Spleen (tissue), 7 donors: ENCODE measurements around the gene KRT77.

Experiments used
- POLR2AphosphoS5 ChIP-seq, 3 donors: sonication (generic); formaldehyde crosslinking; IDR thresholded peaks; one replicate each; pipeline ENCODE4 v1.5.1; 2017; ENCODE audit warnings: antibody characterized with exemption in 3 of 3
- TF ChIP-seq, protein P1 (sequence below), 11 experiments: fragments of 200-600 bp in 7 of 11; fragments of 450-650 bp in 4 of 11; sonication (generic) in 4 of 11; IDR thresholded peaks in 8 of 11; conservative IDR thresholded peaks in 3 of 11; 1 replicate in 7 of 11; 2 replicates in 4 of 11; pipeline versions ENCODE4 v1.4.0 to v1.8.0; 2016 to 2021; ENCODE audit warnings: antibody characterized with exemption in 11 of 11, inconsistent platforms in 4 of 11, mild to moderate bottlenecking in 1 of 11
- donor health status: DM: no; HTN: no; CAD: no; lungs with moderate emphysema.
- donor health status: DM: no; HTN: no; CAD: no.
- donor health status: DM: no; HTN: no; CAD: no.

DNA sequence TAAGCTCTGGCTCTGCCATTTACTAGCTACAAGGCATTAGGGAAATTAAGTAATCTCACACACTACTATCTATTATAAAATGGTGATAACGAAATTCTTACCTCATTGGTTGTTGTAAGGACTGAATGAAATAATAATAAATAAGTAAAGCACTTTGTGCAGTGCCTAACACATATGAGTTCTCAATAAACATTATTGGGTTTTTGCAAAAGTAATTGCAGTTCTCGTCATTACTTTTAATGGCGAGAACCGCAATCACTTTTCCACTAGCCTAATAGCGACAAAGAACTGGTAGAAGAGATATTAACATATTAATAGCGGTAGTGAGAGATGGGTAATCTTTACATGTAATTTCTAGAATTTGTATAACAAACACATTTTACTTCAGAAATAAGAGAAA is 9.2 kb downstream of the KRT77 start:
- TF ChIP-seq POLR2AphosphoS5 (IDR thresholded peaks at IDR 0.05) = no peak
- TF ChIP-seq, protein P1, sequence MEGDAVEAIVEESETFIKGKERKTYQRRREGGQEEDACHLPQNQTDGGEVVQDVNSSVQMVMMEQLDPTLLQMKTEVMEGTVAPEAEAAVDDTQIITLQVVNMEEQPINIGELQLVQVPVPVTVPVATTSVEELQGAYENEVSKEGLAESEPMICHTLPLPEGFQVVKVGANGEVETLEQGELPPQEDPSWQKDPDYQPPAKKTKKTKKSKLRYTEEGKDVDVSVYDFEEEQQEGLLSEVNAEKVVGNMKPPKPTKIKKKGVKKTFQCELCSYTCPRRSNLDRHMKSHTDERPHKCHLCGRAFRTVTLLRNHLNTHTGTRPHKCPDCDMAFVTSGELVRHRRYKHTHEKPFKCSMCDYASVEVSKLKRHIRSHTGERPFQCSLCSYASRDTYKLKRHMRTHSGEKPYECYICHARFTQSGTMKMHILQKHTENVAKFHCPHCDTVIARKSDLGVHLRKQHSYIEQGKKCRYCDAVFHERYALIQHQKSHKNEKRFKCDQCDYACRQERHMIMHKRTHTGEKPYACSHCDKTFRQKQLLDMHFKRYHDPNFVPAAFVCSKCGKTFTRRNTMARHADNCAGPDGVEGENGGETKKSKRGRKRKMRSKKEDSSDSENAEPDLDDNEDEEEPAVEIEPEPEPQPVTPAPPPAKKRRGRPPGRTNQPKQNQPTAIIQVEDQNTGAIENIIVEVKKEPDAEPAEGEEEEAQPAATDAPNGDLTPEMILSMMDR (IDR thresholded peaks at IDR 0.05 in 8 of 11, conservative IDR thresholded peaks at IDR 0.05 in 3 of 11) = no peak
